ENCODE data around the gene LCLAT1.
"Not testable (repeated sequence)": the region's sequence is repeated elsewhere in the genome, so short reads cannot be mapped to it uniquely, and the experiment has no call there.

Gene LCLAT1

GRCh38 chr2:30493440-30493839 lies 46.4 kb downstream of the LCLAT1 start:
- Histone ChIP-seq H3K9ac (ENCODE audit: low read depth, low read length, poor library complexity, severe bottlenecking) (no peak overlapping the region), H4K20me1 (ENCODE audit: insufficient read depth, low read length, poor library complexity, severe bottlenecking) (no peaks in the 10 kb centered on the region), H3K4me3 (ENCODE audit: low read length, poor library complexity, severe bottlenecking) (no peak overlapping the region), H2AFZ (ENCODE audit: low read length) (no peak overlapping the region), H3K9me3 (ENCODE audit: insufficient read depth, low read depth, low read length) (peaks cover 18% of the 10 kb centered on the region), H3K79me2 (ENCODE audit: insufficient read depth, low read length) (peaks cover 45% of the 10 kb centered on the region), H3K9me2 (replicated peaks; ENCODE audit: low read depth, low read length) (no peaks in the 10 kb centered on the region), H3K4me2 (ENCODE audit: low read depth, low read length, poor library complexity, severe bottlenecking) (no peak overlapping the region), H3K36me3 (ENCODE audit: insufficient read depth, low read length) (peaks cover 13% of the 10 kb centered on the region), H3K27me3 (ENCODE audit: insufficient read depth, low read length, poor library complexity, severe bottlenecking) (no peaks in the 10 kb centered on the region), H3F3A (ENCODE audit: low read depth) (no peaks in the 10 kb centered on the region), H3K4me1 (ENCODE audit: insufficient read depth, low read length, poor library complexity, severe bottlenecking) (no peaks in the 10 kb centered on the region)
- TF ChIP-seq EZH2phosphoT487 (IDR thresholded peaks at IDR 0.05; ENCODE audit: borderline replicate concordance) = no peak
- TF ChIP-seq CTCF (conservative IDR thresholded peaks at IDR 0.05; ENCODE audit: low read length) = no peak

GRCh38 chr2:30495896-30496295 lies 48.9 kb downstream of the LCLAT1 start:
- H2AFZ ChIP-seq (ENCODE audit: low read length); H3K4me3 ChIP-seq (ENCODE audit: low read length, poor library complexity, severe bottlenecking); H4K20me1 ChIP-seq (ENCODE audit: insufficient read depth, low read length, poor library complexity, severe bottlenecking); H3F3A ChIP-seq (ENCODE audit: low read depth); H3K27me3 ChIP-seq (ENCODE audit: insufficient read depth, low read length, poor library complexity, severe bottlenecking); H3K4me2 ChIP-seq (ENCODE audit: low read depth, low read length, poor library complexity, severe bottlenecking); H3K4me1 ChIP-seq (ENCODE audit: insufficient read depth, low read length, poor library complexity, severe bottlenecking); H3K9ac ChIP-seq (ENCODE audit: low read depth, low read length, poor library complexity, severe bottlenecking); H3K9me2 ChIP-seq (replicated peaks; ENCODE audit: low read depth, low read length): not testable (repeated sequence)
- peaks cover 16% of the 10 kb centered on the region for H3K36me3 ChIP-seq (ENCODE audit: insufficient read depth, low read length)
- H3K79me2 ChIP-seq (ENCODE audit: insufficient read depth, low read length) = peaks cover 42% of the 10 kb centered on the region
- peaks cover 39% of the 10 kb centered on the region for H3K9me3 ChIP-seq (ENCODE audit: insufficient read depth, low read depth, low read length)

GRCh38 chr2:30499681-30500080 lies 52.6 kb downstream of the LCLAT1 start:
- TF ChIP-seq EZH2phosphoT487 (IDR thresholded peaks at IDR 0.05; ENCODE audit: borderline replicate concordance) (no peak), CTCF (conservative IDR thresholded peaks at IDR 0.05; ENCODE audit: low read length) (no peak)
- no peak overlapping the region for H2AFZ ChIP-seq (ENCODE audit: low read length)
- H3K9ac ChIP-seq (ENCODE audit: low read depth, low read length, poor library complexity, severe bottlenecking) = no peak overlapping the region
- H3K9me2 ChIP-seq (replicated peaks; ENCODE audit: low read depth, low read length) = no peaks in the 10 kb centered on the region
- H3K9me3 ChIP-seq (ENCODE audit: insufficient read depth, low read depth, low read length) = peaks cover 49% of the 10 kb centered on the region
- 0 out of 2 replicates have a peak, but pooled peaks cover 6% of the 10 kb centered on the region for H3F3A ChIP-seq (ENCODE audit: low read depth)
- no peak overlapping the region for H3K4me3 ChIP-seq (ENCODE audit: low read length, poor library complexity, severe bottlenecking)
- peaks cover 36% of the 10 kb centered on the region for H3K79me2 ChIP-seq (ENCODE audit: insufficient read depth, low read length)
- H4K20me1 ChIP-seq (ENCODE audit: insufficient read depth, low read length, poor library complexity, severe bottlenecking) = peaks cover 23% of the 10 kb centered on the region
- no peaks in the 10 kb centered on the region for H3K27me3 ChIP-seq (ENCODE audit: insufficient read depth, low read length, poor library complexity, severe bottlenecking)
- H3K36me3 ChIP-seq (ENCODE audit: insufficient read depth, low read length) = peaks cover 22% of the 10 kb centered on the region
- H3K4me2 ChIP-seq (ENCODE audit: low read depth, low read length, poor library complexity, severe bottlenecking) = no peak overlapping the region
- H3K4me1 ChIP-seq (ENCODE audit: insufficient read depth, low read length, poor library complexity, severe bottlenecking) = peaks cover 14% of the 10 kb centered on the region

GRCh38 chr2:30500699-30501098 lies 53.7 kb downstream of the LCLAT1 start:
- no peak overlapping the region for H3K4me2 ChIP-seq (ENCODE audit: low read depth, low read length, poor library complexity, severe bottlenecking)
- H2AFZ ChIP-seq (ENCODE audit: low read length) = no peak overlapping the region
- H3K9me2 ChIP-seq (replicated peaks; ENCODE audit: low read depth, low read length) = no peaks in the 10 kb centered on the region
- H3K4me1 ChIP-seq (ENCODE audit: insufficient read depth, low read length, poor library complexity, severe bottlenecking) = peaks cover 14% of the 10 kb centered on the region
- peaks cover 32% of the 10 kb centered on the region for H4K20me1 ChIP-seq (ENCODE audit: insufficient read depth, low read length, poor library complexity, severe bottlenecking)
- H3K27me3 ChIP-seq (ENCODE audit: insufficient read depth, low read length, poor library complexity, severe bottlenecking) = no peaks in the 10 kb centered on the region
- 0 out of 2 replicates have a peak, but pooled peaks cover 6% of the 10 kb centered on the region for H3F3A ChIP-seq (ENCODE audit: low read depth)
- H3K9me3 ChIP-seq (ENCODE audit: insufficient read depth, low read depth, low read length) = peaks cover 49% of the 10 kb centered on the region
- no peak for TF ChIP-seq EZH2phosphoT487 (IDR thresholded peaks at IDR 0.05; ENCODE audit: borderline replicate concordance)
- no peak for TF ChIP-seq CTCF (conservative IDR thresholded peaks at IDR 0.05; ENCODE audit: low read length)
- H3K4me3 ChIP-seq (ENCODE audit: low read length, poor library complexity, severe bottlenecking) = no peak overlapping the region
- peaks cover 22% of the 10 kb centered on the region for H3K36me3 ChIP-seq (ENCODE audit: insufficient read depth, low read length)
- H3K9ac ChIP-seq (ENCODE audit: low read depth, low read length, poor library complexity, severe bottlenecking) = no peak overlapping the region
- H3K79me2 ChIP-seq (ENCODE audit: insufficient read depth, low read length) = peaks cover 34% of the 10 kb centered on the region

Measured in Loucy (cell line).